HG02943 (cell line): ENCODE data around the gene FGFR1OP2.
"Not testable (repeated sequence)": the region's sequence is repeated elsewhere in the genome, so short reads cannot be mapped to it uniquely, and the experiment has no call there.

Source experiments
- ATAC-seq: cut with Tn5 transposase; IDR thresholded peaks from one replicate; pipeline ENCODE4 v1.9.1; 2021; ENCODE audit warnings: mild to moderate bottlenecking, low read depth, moderate library complexity; ENCODE audit not compliant: unreplicated experiment

The FGFR1OP2 gene

DNA sequence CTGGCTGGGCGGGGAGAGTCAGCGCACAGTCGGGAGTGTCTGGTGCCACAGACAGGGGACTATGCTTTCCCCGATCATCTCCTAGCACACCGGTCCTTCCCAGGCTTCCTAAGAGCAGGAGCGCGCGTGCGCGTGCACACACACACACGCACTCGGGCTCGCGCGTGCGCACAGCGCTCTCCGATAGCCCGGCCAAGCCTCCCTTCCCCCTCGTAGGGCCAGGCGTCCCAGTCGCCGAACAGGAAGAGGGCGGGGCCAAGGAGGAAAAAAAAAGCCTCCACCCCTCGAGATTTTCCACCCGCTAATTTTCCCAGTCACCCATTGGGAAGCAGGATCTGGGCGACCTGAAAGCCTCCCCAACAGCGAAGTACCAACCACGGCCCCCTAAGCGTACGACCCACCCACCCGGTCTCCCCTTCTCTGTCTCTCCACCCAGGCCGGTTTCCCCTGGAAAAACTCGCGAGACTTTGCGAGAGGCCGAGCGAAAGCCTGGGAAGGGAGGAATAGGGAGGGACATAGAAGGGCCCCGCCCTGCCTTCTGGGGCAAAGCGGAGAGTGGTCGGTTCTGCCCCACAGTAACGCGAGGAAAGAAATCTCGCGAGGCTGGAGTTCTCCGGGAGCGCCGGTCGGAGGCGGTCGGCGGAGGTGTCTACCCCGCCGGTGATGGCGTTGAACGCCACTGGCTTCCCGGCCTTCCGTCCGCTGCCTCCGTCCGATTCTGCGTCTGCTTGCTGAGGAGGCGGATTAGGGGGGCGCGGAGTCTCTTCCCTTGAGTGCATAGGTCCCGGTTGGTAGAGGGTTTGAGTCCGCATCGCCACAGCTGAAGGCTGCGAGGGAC is at the start of gene FGFR1OP2, which contains the start of gene INTS13:
FGFR1OP2 (plus strand) TSS at position 608 of the 838 bp plus-strand sequence. CDS start 15,689 bp downstream, outside the sequence.
INTS13 (minus strand) TSS at position 119 of the 838 bp plus-strand sequence. CDS start 1,178 bp downstream, outside the sequence.
- peak; percentile 84 for ATAC-seq

DNA sequence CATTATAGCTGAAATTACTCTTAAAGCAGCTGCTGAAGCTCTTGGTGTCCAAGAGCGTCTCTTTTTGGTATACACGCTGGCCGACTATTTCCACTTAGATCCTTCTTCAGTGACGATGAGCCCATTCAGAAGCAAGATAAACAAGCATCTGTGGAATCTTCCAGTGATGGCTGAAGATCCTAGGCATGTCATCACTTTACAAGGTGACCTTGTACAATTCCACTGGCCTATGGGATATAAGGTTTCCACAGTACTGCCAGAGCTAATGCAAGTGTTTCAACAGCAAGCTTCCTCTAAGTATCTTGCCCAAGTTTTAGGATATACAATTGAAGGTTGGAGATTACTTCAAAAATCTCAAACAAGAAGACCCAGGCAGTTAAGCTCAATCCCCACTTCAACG is 47.5 kb upstream of the FGFR1OP2 start:
- no peak for ATAC-seq

DNA sequence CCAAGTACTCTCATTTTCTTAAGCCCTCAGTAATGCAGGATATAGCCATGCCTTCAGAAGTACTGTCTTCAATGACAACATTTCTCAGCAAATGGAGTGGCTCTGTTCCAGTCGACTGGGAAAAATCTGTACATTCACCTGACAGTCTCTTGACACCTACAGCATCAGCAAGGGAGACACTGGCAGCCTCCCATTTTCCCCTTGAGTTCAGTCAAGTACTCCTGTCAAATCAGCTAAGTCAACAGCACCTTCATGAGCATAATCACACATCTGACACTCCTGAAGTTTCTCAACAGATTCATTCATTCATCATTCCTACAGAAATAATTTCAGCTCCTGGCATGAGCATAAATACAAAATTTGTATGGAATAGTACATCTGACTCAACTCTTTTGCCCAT is 46.6 kb upstream of the FGFR1OP2 start:
- no peak for ATAC-seq

DNA sequence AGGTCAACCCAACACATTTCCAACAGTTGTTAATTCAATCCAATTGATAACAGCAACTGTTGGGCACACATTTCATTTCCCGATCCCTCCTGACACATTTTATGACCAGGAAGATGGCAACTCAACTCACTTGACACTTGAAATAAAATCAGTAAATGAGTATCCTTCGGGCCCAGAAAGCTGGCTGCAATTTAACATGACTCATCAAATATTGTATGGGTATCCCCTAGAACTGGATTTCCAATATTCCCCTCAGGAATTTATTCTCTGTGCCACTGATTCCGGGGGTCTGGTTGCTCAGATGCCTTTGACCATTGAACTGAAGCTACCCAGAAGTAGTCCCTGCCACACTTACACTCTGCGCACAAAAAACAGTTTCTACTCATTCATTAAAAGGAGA is 42.6 kb upstream of the FGFR1OP2 start:
- ATAC-seq: no peak

DNA sequence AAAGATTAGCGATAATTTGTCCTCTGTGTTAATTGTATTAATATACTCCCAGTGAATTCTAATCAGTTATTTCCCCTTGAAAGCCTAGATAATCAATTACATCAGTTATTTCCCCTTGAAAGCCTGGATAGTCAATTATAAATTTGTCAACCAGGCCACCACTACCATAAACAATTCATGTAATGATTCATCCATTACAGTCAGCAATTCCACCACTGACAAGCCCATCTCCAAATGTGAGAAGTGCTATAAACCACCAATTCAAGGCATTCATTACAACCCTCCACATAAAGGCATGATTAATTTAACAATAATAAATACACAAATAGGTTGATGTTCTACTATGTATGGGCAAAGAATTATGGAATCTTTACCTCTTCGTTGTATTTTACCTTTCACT is 41.4 kb upstream of the FGFR1OP2 start:
- no peak for ATAC-seq

DNA sequence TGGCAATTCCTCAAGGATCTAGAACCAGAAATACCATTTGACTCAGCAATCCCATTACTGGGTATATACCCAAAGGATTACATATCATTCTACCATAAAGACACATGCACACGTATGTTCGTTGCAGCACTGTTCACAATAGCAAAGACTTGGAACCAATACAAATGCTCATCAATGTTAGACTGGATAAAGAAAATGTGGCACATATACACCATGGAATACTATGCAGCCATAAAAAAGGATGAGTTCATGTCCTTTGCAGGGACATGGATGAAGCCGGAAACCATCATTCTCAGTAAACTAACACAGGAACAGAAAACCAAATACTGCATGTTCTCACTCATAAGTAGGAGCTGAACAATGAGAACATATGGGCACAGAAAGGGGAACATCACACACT is 34.9 kb upstream of the FGFR1OP2 start:
- ATAC-seq: not testable (repeated sequence)

DNA sequence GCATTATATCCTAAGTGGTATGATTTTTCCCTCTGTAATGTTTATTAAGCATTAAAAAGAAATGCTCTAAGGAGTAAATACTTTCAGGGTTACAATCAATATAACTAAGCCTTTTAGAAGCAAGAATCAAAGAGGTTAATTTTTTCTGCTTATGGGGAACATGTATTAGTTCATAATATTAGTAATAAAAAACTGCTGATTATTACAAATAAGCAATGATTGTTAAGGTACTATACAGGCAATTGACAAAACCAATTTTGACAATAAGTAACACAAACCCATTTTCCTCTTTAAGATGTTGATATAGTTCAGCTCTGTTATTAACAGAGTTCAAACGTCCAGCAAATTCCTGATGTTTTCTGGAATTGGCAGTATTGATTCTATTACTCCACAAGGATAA is 32.2 kb upstream of the FGFR1OP2 start:
- no peak for ATAC-seq

DNA sequence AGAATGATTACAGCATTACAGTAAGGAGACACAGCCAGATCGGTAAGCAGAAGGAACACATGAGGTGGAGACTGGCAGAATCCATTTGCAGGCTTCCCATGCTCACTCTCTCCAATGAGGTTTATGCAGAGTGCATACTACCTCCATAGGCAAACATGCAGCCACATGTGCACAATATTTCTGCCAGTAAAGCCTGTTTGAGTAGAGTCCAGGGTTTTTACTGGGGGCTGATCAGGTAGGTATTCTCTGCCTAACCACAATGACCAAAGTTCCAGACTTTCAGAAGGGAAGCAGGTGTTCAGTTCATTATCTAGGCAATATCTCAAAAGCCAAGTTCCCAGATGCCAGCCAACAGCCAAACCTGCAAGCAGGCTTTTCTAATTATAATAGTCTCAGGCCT is 31.6 kb upstream of the FGFR1OP2 start:
- no peak for ATAC-seq

DNA sequence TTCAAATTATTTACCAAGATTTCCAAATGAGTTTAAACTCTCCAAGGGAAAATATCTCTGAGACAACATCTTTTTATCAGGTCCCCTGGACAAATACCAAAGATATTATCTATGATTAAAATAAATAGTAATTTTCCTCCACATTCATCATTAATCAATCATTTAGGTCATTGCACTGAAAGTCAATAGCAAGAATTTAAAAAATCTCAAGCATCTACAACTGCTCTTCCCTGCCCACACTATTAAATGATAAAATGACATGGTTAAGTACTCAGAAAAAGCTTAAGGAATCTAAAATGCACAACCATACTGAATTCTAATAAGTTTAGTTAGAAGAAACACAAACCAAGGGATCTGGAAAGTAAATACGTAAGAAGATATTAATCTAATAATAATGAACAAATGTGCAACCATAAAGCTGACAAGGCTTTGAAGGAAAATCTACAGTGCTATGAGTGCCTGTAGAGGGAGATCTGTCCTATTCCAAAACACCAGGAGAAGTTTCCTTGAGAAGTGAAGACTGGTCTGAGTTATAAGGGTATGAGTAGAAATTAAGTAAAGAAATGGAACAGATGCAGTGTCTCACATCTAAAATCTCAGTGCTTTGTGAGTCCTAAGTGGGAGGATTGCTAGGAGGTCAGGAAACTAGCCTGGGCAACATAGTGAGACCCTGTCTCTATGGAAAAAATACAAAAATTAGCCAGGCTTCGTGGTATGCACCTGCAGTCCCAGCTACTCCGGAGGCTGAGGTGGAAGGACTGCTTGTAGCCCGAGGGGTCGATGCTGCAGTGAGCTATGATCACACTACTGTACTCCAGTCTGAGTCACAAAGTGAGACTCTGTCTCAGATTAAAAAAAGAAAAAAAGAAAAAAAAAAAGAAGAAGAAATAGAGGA is 19.7 kb upstream of the FGFR1OP2 start:
- no peak for ATAC-seq

DNA sequence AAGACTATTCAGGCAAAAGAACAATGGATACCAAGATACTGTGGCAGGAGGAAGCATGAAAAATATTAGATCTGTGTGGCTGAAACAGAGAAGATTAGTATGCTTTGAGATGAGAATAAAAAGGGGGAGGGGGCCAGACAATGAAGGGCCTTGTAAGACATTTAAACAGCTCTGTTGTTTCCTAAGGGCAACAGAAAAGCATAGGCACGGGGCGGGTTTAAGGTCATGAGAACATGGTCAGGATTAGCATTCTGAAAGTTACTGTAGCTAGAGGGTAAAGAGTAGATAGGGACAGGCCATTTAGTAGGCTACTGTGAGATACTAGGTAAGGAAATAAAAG is 19.1 kb upstream of the FGFR1OP2 start:
- ATAC-seq: no peak

DNA sequence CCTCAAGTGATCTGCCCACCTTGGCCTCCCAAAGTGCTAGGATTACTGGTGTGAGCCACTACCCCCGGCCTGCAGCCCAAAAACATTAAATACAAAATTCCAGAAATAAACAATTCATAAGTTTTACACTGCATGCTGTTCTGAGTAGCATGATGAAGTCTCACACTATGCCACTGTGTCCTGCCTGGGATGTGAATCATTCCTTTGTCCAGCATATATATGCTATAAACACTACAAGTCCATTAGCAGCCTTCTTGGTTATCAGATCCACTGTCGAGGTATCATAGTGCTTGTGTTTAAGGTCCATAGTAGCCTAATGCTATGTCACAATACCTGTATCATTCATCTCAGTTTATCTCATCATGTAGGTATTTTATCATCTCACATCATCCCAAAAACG is 16.4 kb upstream of the FGFR1OP2 start:
- no peak for ATAC-seq

DNA sequence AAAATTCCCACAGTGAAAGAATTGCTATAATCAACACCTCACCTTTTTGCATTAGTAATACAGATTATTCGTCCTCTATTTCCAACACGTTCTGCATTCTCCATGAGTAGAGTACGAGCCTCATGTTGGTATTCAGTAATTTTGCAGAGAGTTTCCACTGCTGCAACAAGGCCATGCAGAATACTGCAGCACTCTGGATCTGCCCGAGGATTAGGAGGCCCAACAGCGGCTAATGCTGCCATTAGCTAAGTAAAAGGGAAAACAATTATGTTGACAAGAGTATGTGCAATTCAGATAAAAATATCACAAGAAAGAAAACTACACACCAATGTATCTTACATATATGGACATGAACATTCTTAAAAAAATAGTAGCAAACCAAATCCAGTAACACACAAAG is 9.6 kb upstream of the FGFR1OP2 start:
- ATAC-seq: no peak

DNA sequence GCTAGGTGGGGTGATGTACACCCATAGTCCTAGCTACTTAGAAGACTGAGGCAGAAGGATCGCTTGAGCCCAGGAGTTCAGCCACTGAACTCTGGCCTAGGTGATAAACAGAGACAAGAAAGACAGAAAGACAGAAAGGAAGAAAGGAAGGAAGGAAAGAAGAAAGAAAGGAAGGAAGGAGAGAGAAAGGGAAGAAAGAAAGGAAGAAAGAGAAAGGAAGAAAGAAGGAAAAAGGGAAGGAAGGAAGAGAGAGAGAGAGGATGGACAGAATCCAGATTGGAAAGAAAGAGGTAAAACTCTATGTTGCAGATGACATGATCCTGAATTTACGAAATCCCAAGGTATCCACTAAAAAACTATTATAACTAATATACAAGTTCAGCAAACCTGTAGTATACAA is 8.7 kb upstream of the FGFR1OP2 start:
- ATAC-seq: no peak

DNA sequence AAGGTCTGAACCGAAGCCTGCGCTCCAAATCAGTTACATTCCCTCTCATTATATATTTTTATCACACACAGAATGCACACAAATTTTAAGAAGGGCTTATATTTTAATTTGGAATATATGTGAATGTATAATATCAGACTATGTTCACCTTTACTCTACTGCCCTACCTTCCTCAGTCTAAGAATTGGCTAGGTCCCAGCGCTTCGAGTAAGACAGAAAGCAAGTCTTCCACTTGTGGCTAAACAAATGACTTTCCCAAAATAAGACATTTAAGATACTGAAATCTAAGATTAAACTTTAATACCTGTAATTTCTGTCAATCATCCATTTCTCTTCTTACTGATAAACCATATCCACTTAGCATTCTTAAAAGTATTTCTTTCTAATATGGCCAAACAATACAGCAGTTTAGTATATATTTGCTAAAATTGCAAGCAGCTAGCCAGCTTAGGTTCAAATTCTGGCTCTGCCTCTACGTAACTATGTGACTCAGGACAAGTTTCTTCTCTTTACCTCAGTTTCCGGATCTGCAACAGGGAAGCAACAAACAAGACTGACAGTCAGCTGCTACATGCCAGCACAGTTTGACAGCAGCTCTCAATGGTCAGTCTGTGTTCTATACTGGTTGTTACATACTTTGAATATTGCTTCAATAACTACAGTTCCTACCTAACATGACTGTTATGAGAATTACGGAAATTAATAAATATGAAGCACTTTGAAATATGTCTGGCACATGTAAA is 2.5 kb upstream of the FGFR1OP2 start:
- no peak for ATAC-seq

DNA sequence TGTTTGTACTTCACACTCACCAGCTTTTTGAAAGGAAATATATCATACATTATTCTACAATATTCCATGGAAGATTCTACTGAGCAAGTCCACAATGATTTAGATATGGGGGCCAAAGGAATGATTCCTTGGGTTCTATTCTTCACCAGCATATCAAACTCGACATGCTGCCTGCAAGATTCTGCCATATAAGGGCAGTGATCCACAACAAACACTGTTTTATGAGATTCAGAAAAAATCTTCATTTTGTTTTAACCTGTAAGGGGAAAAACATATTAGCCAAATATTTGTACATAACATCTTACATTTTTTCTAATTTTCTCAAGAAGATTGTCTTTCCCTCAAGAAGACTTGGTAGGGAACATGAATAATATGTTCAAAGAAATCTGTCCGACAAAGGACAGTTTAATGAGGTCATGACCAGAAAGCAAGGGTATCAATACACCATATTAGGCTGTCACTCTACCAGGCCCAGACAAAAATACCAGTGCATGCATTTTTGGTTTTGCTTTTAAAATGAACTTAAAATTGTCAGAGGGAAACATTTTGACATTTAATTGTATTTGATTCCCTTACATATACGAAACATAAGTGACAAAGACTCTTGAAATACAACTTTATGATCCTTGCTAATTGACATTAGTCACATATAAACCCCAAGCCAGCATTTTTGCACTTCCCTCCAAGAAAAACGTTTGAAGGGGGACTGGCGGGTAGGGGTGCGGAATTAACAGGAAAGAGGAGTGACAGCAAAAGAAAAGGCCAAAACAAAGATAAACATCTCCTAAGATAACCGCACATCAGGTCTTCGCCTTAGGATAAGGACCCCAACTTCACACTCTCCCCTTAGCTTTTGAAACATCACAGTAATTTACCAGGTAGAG is 1.5 kb upstream of the FGFR1OP2 start:
- ATAC-seq: no peak

DNA sequence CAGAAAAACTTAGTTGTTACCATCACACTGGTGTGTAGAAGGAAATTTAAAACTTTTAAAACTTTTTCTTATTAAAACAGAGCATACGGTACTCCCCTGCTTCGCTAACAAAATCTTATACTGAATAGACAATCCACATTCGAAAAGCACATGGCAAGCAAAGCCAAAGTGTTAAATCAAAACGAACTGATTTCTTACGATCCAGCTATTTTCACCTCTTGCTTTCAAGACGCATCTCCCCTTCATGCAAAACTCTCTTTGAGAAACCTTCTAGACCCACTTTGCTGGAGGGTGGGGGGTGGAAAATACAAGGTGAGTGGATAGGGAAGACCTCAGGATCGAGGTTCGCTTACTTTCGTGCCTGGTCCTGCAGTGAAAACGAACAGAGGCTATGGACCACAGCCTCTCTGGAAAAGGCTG is 817 bp upstream of the FGFR1OP2 start:
- no peak for ATAC-seq

DNA sequence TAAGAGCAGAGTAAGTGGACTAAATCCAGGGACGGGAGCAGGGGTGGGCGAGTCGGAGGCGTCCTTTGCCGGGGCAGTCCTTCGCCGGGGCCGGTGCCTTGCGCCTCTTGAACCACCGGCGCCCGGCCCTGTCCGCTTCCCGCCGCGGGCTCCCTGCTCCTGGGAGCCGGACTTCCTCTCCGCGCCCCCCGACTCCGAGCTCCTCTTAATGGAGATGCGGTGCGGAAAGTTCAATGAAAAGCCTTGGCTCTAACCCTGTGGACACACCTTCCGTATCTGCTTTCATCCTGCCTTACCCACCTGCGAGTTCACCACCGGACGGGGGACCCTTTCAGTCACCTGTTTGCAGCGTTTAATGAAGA is 412 bp downstream of the FGFR1OP2 start:
- ATAC-seq: peak; percentile 20

DNA sequence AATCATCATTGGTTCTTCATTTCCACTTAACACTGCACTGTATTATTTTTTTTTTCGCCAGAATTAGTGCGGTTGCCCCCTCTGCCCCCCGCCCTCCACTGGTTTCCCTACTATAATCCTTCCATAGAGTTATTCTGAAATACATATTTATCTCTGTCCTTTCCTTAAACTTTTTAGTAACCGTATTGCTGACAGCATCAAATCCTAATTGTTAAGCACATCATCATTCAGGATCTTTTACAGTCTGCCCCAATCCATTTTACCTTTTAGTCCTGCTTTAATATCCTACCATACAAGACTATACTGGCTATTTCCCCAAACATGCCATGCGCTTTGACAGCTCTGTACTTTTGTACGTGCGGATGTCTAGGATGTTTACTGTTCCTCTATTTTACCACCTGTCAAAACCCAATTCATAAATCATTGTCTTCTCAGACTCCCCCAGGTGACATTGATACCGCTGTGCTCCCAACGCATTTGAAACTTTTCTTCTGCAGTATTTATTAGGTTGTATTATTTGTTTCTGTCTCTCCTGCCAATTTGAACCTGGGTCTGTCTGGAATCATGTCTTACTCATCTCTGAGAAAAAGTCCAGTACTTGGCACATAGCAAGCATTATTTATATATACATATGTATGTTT is 1.0 kb downstream of the FGFR1OP2 start:
- no peak for ATAC-seq

DNA sequence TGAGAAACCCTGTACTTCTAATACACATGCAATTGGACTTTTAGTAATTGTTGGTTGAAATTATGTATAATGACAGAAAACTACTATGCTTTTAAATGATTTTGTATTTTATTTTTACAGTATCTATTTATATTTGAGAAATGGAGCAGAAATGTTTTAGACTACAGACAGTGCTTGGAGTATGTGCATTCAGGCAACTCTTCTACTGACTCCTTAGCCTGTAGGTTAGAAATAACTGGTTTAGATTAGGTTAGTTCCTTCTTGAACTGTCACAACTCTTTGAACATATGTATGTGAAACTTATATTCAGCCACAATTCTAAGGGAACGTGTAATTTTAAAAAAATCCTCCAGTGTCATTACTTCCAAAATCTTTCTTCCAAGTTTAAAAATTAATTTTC is 1.7 kb downstream of the FGFR1OP2 start:
- ATAC-seq: no peak
